ENCODE data around the gene PGM3.

GRCh38 chr6:83199863-83200225, 6.8 kb upstream of the PGM3 start:
- no peak for TF ChIP-seq SMC3 (IDR thresholded peaks at IDR 0.05; ENCODE audit: low read depth, low read length)
- no peak for TF ChIP-seq CTCF (IDR thresholded peaks at IDR 0.05)
- TF ChIP-seq RXRA (IDR thresholded peaks at IDR 0.05; ENCODE audit: borderline replicate concordance, low read depth), result no peak
- no peak for TF ChIP-seq POLR2AphosphoS5 (IDR thresholded peaks at IDR 0.05; ENCODE audit: low read depth, low read length)
- TF ChIP-seq TAF1 (IDR thresholded peaks at IDR 0.05; ENCODE audit: borderline replicate concordance, low read depth, low read length), result no peak
- TF ChIP-seq REST (IDR thresholded peaks at IDR 0.05; ENCODE audit: low read depth, low read length), result no peak
- TF ChIP-seq USF2 (IDR thresholded peaks at IDR 0.05; ENCODE audit: borderline replicate concordance, low read depth, low read length), result no peak
- TF ChIP-seq RAD21 (IDR thresholded peaks at IDR 0.05; ENCODE audit: low read length), result no peak
- TF ChIP-seq EP300 (IDR thresholded peaks at IDR 0.05; ENCODE audit: borderline replicate concordance in 1 of 2, low read depth in 1 of 2, low read length in 1 of 2), result no peak
- TF ChIP-seq, protein P1, sequence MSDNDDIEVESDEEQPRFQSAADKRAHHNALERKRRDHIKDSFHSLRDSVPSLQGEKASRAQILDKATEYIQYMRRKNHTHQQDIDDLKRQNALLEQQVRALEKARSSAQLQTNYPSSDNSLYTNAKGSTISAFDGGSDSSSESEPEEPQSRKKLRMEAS (IDR thresholded peaks at IDR 0.05; ENCODE audit: low read depth), result no peak
